Activated T-cell treated with anti-CD3 and anti-CD28 coated beads, Interleukin-2, amount 50 U/mL, for 4 hours (primary cell): ENCODE data around the gene TXNRD1. TPM values are rescaled to one million over a fixed set of nuclear protein-coding genes. Genes with fewer than 3 reads are reported as not detected.

ENCODE experiments used
- ATAC-seq, 2 donors: fragments of 200-7000 bp; cut with Tn5 transposase; one replicate each; pipeline ENCODE4 v1.10.0; 2021
- DNase-seq: peaks from one replicate; pipeline ENCODE4 v3.0.0-alpha.2; 2020
- H3K27me3 Mint-ChIP-seq: one replicate; pipeline ENCODE4 v1.8.0; 2021; ENCODE audit warnings: low read depth, mixed read lengths
- H3K36me3 Mint-ChIP-seq: one replicate; pipeline ENCODE4 v1.8.0; 2022; ENCODE audit warnings: mixed read lengths; ENCODE audit not compliant: insufficient read depth
- H3K4me1 Mint-ChIP-seq: one replicate; pipeline ENCODE4 v1.8.0; 2021; ENCODE audit warnings: low read depth, mixed read lengths
- H3K4me3 Mint-ChIP-seq: one replicate; pipeline ENCODE4 v1.8.0; 2021; ENCODE audit warnings: mild to moderate bottlenecking, moderate library complexity, mixed read lengths
- H3K9me3 Mint-ChIP-seq: one replicate; pipeline ENCODE4 v1.8.0; 2021; ENCODE audit warnings: mixed read lengths
- total RNA-seq, 3 donors: library from RNA; stranded (reverse); gene quantifications; one replicate each; pipeline ENCODE4 v1.2.1, GENCODE V29; 2021

The TXNRD1 gene
- total RNA-seq, 3 donors from 2014 or later: 157 to 195 (median 162) TPM

DNA sequence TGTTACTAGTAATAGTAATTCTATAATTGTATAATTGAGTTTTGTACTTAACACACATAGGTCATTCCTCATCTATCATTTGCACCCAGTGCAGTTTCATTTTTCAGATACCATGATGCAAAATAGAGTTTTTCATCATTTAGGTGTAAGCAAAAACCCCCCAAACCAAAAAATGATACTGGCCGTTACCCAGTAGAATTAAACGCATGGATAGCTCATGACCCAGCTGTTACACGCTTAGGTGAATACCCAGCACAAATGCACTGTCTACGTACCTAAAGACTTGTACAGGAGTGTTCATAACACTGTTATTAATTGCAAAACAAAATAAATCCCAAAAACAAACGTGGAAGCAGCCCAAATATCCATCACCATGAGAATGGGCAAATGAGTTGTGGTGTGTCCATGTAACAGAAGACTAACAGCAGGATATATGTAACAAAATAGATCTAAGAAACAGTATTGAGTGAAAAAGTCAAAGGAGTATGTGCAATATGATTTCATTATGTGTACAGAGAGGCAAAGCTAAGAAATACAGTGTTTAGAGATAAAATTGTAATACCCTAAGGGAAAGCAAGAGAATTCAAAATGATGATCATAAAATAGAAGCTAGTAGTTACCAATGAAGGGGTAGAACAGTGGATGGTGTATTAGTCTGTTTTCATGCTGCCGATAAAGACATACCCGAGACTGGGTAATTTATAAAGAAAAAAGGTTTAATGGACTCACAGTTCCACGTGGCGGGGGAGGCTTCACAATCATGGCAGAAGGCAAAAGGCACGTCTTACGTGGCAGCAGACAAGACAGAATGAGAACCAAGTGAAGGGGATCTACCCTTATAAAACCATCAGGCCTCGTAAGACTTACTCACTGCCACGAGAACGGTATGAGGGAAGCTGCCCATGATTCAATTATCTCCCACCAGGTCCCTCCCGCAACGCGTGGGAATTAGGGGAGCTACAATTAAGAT is 137.7 kb downstream of the TXNRD1 start:
- H3K4me3 Mint-ChIP-seq: no peak overlapping the region
- no peaks in the 10 kb centered on the region for H3K27me3 Mint-ChIP-seq
- H3K9me3 Mint-ChIP-seq: no peaks in the 10 kb centered on the region
- peaks cover 29% of the 10 kb centered on the region for H3K36me3 Mint-ChIP-seq
- no peaks in the 10 kb centered on the region for H3K4me1 Mint-ChIP-seq
- DNase-seq (no peak), ATAC-seq (no peak)

DNA sequence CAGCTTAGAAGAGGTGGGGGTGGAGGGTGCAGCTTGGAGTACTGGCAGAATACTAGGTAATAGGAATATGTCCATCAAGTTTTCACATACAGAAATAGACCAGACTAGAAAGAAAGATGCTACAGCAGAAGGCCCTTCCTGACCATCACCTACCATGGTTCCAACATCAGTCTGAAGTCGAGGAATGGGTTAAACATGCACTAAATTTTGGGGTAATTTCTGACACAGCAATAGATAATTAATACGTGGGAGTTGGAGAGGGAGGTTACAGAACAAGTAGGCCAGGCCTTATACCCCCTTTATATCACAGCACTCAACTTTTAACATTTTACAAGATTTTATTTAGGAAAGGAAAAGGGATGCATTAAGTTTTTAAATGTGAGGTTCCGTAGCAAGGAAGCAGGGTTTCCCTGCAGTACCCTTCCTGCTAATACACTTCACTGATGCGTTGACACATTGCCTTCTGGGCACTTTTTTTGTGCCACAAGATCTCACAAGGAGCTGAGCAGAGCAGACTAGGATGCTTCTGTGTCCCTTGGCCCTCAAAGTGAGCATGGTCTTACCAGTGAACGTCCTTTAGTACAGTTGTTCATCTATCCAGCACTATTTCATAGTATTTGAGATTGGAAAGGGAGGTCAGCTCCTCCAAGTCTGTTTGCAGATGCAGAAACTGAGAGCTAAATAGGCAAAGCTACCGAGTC is 138.7 kb downstream of the TXNRD1 start:
- no peaks in the 10 kb centered on the region for H3K4me1 Mint-ChIP-seq
- H3K9me3 Mint-ChIP-seq: no peaks in the 10 kb centered on the region
- no peak overlapping the region for H3K4me3 Mint-ChIP-seq
- no peaks in the 10 kb centered on the region for H3K27me3 Mint-ChIP-seq
- peaks cover 21% of the 10 kb centered on the region for H3K36me3 Mint-ChIP-seq
- DNase-seq (no peak), ATAC-seq (no peak)

- Mint-ChIP-seq H3K4me1 (no peaks in the 10 kb centered on the region), H3K4me3 (no peak overlapping the region), H3K36me3 (peaks cover 19% of the 10 kb centered on the region), H3K9me3 (no peaks in the 10 kb centered on the region), H3K27me3 (no peaks in the 10 kb centered on the region)
- DNase-seq (no peak), ATAC-seq (no peak)
Observed at GRCh38 chr12:104354868-104355570, 139.4 kb downstream of the TXNRD1 start.

GRCh38 chr12:104355630-104356029 is 140.1 kb downstream of the TXNRD1 start:
- no peak overlapping the region for H3K4me3 Mint-ChIP-seq
- H3K27me3 Mint-ChIP-seq: no peaks in the 10 kb centered on the region
- no peaks in the 10 kb centered on the region for H3K4me1 Mint-ChIP-seq
- ATAC-seq: no peak
- H3K9me3 Mint-ChIP-seq: no peaks in the 10 kb centered on the region
- peaks cover 19% of the 10 kb centered on the region for H3K36me3 Mint-ChIP-seq
- DNase-seq: no peak

DNA sequence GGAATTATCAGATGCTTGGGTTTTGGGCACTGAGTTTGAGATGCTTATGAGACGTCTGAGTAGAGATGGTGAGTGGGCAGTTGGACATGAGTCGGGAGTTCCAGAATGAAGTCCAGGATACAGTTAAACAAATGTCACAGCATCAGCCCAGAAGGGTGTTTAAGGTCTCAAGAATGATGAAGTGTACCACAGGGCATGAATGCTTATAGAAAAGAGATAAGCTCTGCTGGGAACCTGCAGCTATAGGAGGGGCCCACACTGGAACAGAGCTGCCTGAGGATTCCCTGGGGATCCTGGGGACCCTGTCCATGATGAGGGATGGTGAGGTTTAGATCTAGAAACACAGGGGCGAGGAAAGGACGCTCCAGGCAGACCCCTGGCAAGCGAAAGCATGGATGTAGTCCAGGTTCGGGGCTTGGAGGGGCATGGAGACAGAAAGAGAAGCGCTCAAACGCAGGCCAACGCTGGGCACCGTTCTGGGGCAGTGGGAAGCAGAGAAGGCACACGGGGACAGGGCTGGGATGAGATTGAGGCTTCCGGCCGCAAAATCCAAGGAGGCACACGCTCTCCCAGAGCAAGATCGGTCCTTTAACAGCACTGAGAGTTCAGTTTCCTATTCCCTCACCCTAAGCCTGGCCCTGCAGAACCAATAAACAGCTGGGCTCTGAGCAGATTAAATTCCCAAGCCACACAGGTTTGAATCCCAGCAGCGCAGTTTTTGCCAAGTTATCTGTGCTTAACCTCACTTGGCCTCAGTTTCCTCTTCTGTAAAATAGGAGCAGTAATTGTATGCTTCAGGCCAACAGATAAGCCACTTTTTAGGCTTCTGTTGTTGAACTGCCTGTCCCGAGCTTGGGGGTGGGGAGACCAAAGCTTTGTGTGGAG is 140.9 kb downstream of the TXNRD1 start:
- Mint-ChIP-seq H3K27me3 (no peaks in the 10 kb centered on the region), H3K4me1 (no peaks in the 10 kb centered on the region), H3K9me3 (no peaks in the 10 kb centered on the region), H3K36me3 (peaks cover 11% of the 10 kb centered on the region), H3K4me3 (no peak overlapping the region)
- no peak for DNase-seq
- ATAC-seq: no peak

DNA sequence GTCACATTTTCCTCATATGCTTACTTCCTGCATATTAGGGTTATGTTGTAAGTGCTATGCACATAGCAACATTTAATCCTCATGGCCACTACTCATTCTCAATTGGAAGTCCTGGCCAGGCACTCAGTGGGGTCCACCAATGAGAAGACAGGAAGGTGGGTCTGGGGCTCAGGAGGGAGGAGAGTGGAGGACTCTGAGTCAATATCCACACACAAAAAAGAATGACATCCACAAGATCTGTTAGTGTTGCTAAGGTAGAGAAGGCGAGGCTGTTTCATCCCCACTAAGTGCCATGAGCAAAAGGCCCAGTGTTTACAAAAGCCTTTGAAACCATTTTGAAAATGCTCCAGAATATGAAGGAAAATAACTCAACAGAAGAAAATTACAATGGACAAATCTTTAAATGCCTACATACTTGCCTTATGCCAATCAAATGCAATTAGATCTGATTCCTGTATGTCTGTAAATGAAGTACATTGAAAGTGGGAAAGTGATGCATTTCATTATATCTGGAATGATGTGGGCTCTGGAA is 141.9 kb downstream of the TXNRD1 start:
- no peak overlapping the region for H3K4me3 Mint-ChIP-seq
- DNase-seq: no peak
- no peaks in the 10 kb centered on the region for H3K27me3 Mint-ChIP-seq
- peaks cover 8% of the 10 kb centered on the region for H3K36me3 Mint-ChIP-seq
- H3K9me3 Mint-ChIP-seq: no peaks in the 10 kb centered on the region
- H3K4me1 Mint-ChIP-seq: no peaks in the 10 kb centered on the region
- peak in 1 of 2 donors; percentile 30 for ATAC-seq

DNA sequence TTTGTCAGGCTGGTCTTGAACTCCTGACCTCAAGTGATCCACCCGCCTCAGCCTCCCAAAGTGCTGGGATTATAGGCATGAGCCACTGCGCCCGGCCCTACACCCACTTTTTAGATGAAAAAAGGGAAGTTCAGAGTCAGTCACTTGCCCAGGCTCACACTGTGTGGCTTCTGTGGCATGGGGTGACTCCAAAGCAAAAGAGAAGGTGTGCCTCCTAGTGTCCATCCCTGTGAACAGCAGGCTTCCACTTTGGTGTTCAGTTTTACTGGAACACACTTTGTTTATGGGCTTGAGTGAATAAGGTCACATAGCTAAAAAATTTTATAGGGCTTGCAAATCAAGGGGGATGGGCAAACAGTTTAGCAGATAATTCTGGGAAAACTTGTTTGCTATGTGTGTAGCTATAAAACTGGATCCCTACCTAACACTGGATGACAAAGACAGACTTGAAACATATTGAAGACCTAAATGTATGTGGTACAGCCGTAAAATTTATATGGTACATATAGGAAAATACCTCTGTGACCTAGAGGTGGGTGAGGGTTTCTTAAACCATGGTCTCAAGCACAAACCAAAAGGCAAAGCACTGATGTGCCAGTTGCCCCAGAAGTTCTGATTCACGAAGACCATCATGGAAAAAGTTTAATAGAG is 142.9 kb downstream of the TXNRD1 start:
- Mint-ChIP-seq H3K27me3 (no peaks in the 10 kb centered on the region), H3K36me3 (peaks cover 4% of the 10 kb centered on the region), H3K4me3 (no peak overlapping the region), H3K4me1 (no peaks in the 10 kb centered on the region), H3K9me3 (no peaks in the 10 kb centered on the region)
- DNase-seq (peak; percentile 66), ATAC-seq (peak; percentile 75)

- H3K36me3 Mint-ChIP-seq: peaks cover under 1% of the 10 kb centered on the region
- ATAC-seq: no peak
Observed at GRCh38 chr12:104359216-104359615, 143.6 kb downstream of the TXNRD1 start.

GRCh38 chr12:104360157-104360556 is 144.6 kb downstream of the TXNRD1 start:
- H3K27me3 Mint-ChIP-seq: no peaks in the 10 kb centered on the region
- H3K36me3 Mint-ChIP-seq: no peaks in the 10 kb centered on the region
- H3K4me3 Mint-ChIP-seq: no peak overlapping the region
- no peaks in the 10 kb centered on the region for H3K9me3 Mint-ChIP-seq
- no peak for DNase-seq
- no peaks in the 10 kb centered on the region for H3K4me1 Mint-ChIP-seq
- no peak for ATAC-seq

More at GRCh38 chr12:104359216-104359615, 143.6 kb downstream of the TXNRD1 start:
- no peak for DNase-seq
- no peaks in the 10 kb centered on the region for H3K4me1 Mint-ChIP-seq
- H3K27me3 Mint-ChIP-seq: no peaks in the 10 kb centered on the region
- H3K4me3 Mint-ChIP-seq: no peak overlapping the region
- no peaks in the 10 kb centered on the region for H3K9me3 Mint-ChIP-seq

GRCh38 chr12:104360983-104361707 is 145.6 kb downstream of the TXNRD1 start:
- DNase-seq (no peak), ATAC-seq (no peak)
- no peaks in the 10 kb centered on the region for H3K4me1 Mint-ChIP-seq
- no peaks in the 10 kb centered on the region for H3K9me3 Mint-ChIP-seq
- no peaks in the 10 kb centered on the region for H3K27me3 Mint-ChIP-seq
- no peak overlapping the region for H3K4me3 Mint-ChIP-seq
- no peaks in the 10 kb centered on the region for H3K36me3 Mint-ChIP-seq

DNA sequence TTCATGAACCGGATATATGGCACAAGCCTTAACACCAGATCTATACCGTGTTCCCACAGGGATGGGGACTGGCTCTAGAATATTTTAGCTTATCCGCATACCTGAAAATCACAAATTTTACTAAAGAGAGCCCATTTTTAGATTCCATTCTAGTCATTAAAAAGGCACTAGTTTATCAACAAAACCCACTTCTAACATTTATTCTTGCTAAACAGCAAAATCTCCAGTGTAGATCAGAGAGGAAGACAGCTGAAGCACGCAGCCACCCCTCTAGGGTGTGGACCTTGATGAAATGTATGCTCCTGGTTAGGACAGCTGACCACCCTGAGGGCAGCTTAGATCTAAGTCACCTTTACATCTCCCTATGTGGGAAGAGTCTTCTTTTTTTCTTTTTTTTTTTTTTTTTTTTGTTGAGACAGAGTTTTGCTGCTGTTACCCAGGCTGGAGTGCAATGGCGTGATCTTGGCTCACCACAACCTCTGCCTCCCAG is 150.4 kb downstream of the TXNRD1 start:
- ATAC-seq: no peak
- H3K9me3 Mint-ChIP-seq: peaks cover 7% of the 10 kb centered on the region
- H3K4me3 Mint-ChIP-seq: no peak overlapping the region
- peaks cover 1% of the 10 kb centered on the region for H3K4me1 Mint-ChIP-seq
- H3K36me3 Mint-ChIP-seq: peaks cover 2% of the 10 kb centered on the region
- no peak for DNase-seq
- H3K27me3 Mint-ChIP-seq: no peaks in the 10 kb centered on the region

DNA sequence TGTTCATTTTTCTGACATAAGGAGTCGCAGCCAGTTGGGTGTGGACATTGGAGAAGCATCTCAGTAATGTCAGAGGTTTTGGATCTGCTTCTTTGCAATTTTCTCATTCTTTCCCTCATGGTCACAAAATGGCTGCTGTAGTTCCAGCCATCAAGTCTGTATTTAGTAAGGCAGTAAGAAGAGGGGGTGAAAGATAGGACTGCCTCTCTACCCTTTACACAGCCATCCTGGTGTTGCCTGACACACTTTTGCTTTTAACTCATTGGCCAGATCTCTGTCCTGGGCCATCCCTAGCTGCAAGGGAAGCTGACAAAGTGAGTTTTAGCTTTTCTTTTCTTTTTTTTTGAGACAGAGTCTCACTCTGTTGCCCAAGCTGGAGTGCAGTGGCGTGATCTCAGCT is 154.1 kb downstream of the TXNRD1 start:
- DNase-seq (no peak), ATAC-seq (no peak)
- Mint-ChIP-seq H3K4me3 (no peak overlapping the region), H3K36me3 (peaks cover 2% of the 10 kb centered on the region), H3K27me3 (no peaks in the 10 kb centered on the region), H3K4me1 (peaks cover 14% of the 10 kb centered on the region), H3K9me3 (peaks cover 7% of the 10 kb centered on the region)
